H1 (cell line): ENCODE measurements around the gene ZFYVE27.

Experiments
- CEBPB ChIP-seq: IDR thresholded peaks from 2 replicates; pipeline ENCODE4 v1.6.1; 2012; ENCODE audit warnings: low read depth, low read length
- CTCF ChIP-seq, 3 experiments: IDR thresholded peaks; 1 replicate in 2 of 3; 2 replicates in 1 of 3; pipeline versions ENCODE4 v1.5.1 to v1.6.1; 2011; ENCODE audit warnings: low read length in 3 of 3, mild to moderate bottlenecking in 3 of 3, inconsistent platforms in 2 of 3, low read depth in 1 of 3, moderate library complexity in 1 of 3; ENCODE audit not compliant: insufficient read depth in 1 of 3; ENCODE audit errors: control extremely low read depth in 1 of 3
- EZH2 ChIP-seq: fragments of 200-600 bp; sonication (generic); IDR thresholded peaks from 2 replicates; pipeline ENCODE4 v1.7.1; 2012; ENCODE audit warnings: low read depth, mild to moderate bottlenecking, moderate library complexity, low read length, inconsistent platforms; ENCODE audit not compliant: severe bottlenecking
- JUN ChIP-seq: IDR thresholded peaks from 2 replicates; pipeline ENCODE4 v1.6.1; 2011; ENCODE audit warnings: low read depth, mild to moderate bottlenecking, improper control_type of control experiment, low read length
- JUND ChIP-seq: IDR thresholded peaks from 2 replicates; pipeline ENCODE4 v1.6.1; 2011; ENCODE audit warnings: mild to moderate bottlenecking, improper control_type of control experiment, low read length
- PHF8 ChIP-seq: fragments of 200-600 bp; sonication (generic); conservative IDR thresholded peaks from 2 replicates; pipeline ENCODE4 v1.7.1; 2012; ENCODE audit warnings: low read depth, mild to moderate bottlenecking, inconsistent platforms, low read length, moderate library complexity
- POLR2A ChIP-seq, 2 experiments: IDR thresholded peaks; 1 replicate in 1 of 2; 2 replicates in 1 of 2; pipeline ENCODE4 v1.6.1; 2011; ENCODE audit warnings: low read depth in 2 of 2, low read length in 2 of 2, mild to moderate bottlenecking in 2 of 2; ENCODE audit errors: control extremely low read depth in 1 of 2
- RNF2 ChIP-seq: fragments of 200-900, 300-1000 bp; sonication (generic); IDR thresholded peaks from 2 replicates; pipeline ENCODE4 v1.7.1; 2016; ENCODE audit warnings: borderline replicate concordance, low read depth, mild to moderate bottlenecking, antibody characterized with exemption, low read length; ENCODE audit not compliant: poor library complexity, severe bottlenecking; ENCODE audit errors: missing control alignments
- SP1 ChIP-seq: IDR thresholded peaks from 2 replicates; pipeline ENCODE4 v1.6.1; 2011; ENCODE audit warnings: low read depth, low read length
- ZNF274 ChIP-seq: IDR thresholded peaks from 2 replicates; pipeline ENCODE4 v1.7.0; 2012; ENCODE audit warnings: low read length, borderline replicate concordance; ENCODE audit errors: extremely low read depth
- TF ChIP-seq, protein P1 (sequence below): IDR thresholded peaks from 2 replicates; pipeline ENCODE4 v1.6.1; 2012; ENCODE audit warnings: inconsistent platforms
- TF ChIP-seq, protein P2 (sequence below): IDR thresholded peaks from 2 replicates; pipeline ENCODE4 v1.6.1; 2011; ENCODE audit warnings: low read depth, mild to moderate bottlenecking, low read length; ENCODE audit not compliant: insufficient read depth

- TF ChIP-seq POLR2A (IDR thresholded peaks at IDR 0.05; ENCODE audit: control extremely low read depth in 1 of 2, low read depth in 2 of 2, low read length in 2 of 2) (no peak), CEBPB (no peak), PHF8 (no peak), CTCF (IDR thresholded peaks at IDR 0.05; ENCODE audit: control extremely low read depth in 1 of 3, insufficient read depth in 1 of 3, low read depth in 1 of 3, low read length in 3 of 3) (no peak), JUN (no peak), ZNF274 (no peak), EZH2 (no peak), RNF2 (no peak), JUND (no peak), SP1 (no peak)
- TF ChIP-seq, protein P1, sequence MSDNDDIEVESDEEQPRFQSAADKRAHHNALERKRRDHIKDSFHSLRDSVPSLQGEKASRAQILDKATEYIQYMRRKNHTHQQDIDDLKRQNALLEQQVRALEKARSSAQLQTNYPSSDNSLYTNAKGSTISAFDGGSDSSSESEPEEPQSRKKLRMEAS: no peak
- TF ChIP-seq, protein P2, sequence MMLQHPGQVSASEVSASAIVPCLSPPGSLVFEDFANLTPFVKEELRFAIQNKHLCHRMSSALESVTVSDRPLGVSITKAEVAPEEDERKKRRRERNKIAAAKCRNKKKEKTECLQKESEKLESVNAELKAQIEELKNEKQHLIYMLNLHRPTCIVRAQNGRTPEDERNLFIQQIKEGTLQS: no peak
These were observed 35.2 kb downstream of the ZFYVE27 start, which contains the start of gene SFRP5 for GRCh38 chr10:97771913-97772823.
